ENCODE results near the gene PRR22. TPM values are rescaled to one million over a fixed set of nuclear protein-coding genes. Genes with fewer than 3 reads are reported as not detected.

Gene PRR22
- polyA plus RNA-seq (ENCODE audit: insufficient read length in 3 of 3) = 1 to 10 TPM; 1.2 to 1.8 (median 1.3) TPM

GRCh38 chr19:5784581-5785147, at the start of gene PRR22:
Gene PRR22, minus strand, starts transcription at chr19:5784746. Its CDS starts 86 bp downstream, at chr19:5784660.
- no peak for DNase-seq (ENCODE audit: low read depth in 3 of 3, low spot score in 2 of 3)

GRCh38 chr19:5832527-5833216, 48.1 kb upstream of the PRR22 start:
- no peak for DNase-seq (ENCODE audit: low read depth in 3 of 3, low spot score in 2 of 3)

GRCh38 chr19:5832061-5832460, 47.5 kb upstream of the PRR22 start:
- DNase-seq (ENCODE audit: low read depth in 3 of 3, low spot score in 2 of 3) = no peak

GRCh38 chr19:5831159-5831558, 46.6 kb upstream of the PRR22 start:
- DNase-seq (ENCODE audit: low read depth in 3 of 3, low spot score in 2 of 3) = no peak

- DNase-seq (ENCODE audit: low read depth in 3 of 3, low spot score in 2 of 3) = no peak
Measured at GRCh38 chr19:5829567-5830310, 45.2 kb upstream of the PRR22 start.

- DNase-seq (ENCODE audit: low read depth in 3 of 3, low spot score in 2 of 3) = peak in 2 of 3 donors; percentile 65 to 75
Measured at GRCh38 chr19:5828661-5829566, 44.4 kb upstream of the PRR22 start.

- DNase-seq (ENCODE audit: low read depth in 3 of 3, low spot score in 2 of 3) = peak; percentile 88 to 91 (median 89)
Measured at GRCh38 chr19:5827891-5828660, 43.5 kb upstream of the PRR22 start.

- DNase-seq (ENCODE audit: low read depth in 3 of 3, low spot score in 2 of 3) = no peak
Measured at GRCh38 chr19:5827342-5827890, 42.9 kb upstream of the PRR22 start.

- DNase-seq (ENCODE audit: low read depth in 3 of 3, low spot score in 2 of 3) = no peak
Measured at GRCh38 chr19:5826531-5827341, 42.2 kb upstream of the PRR22 start.

- DNase-seq (ENCODE audit: low read depth in 3 of 3, low spot score in 2 of 3) = no peak
Measured at GRCh38 chr19:5825178-5825577, 40.6 kb upstream of the PRR22 start.

- no peak for DNase-seq (ENCODE audit: low read depth in 3 of 3, low spot score in 2 of 3)
Measured at GRCh38 chr19:5824751-5825150, 40.2 kb upstream of the PRR22 start.

GRCh38 chr19:5823579-5824281, 39.2 kb upstream of the PRR22 start:
- no peak for DNase-seq (ENCODE audit: low read depth in 3 of 3, low spot score in 2 of 3)

- no peak for DNase-seq (ENCODE audit: low read depth in 3 of 3, low spot score in 2 of 3)
Measured at GRCh38 chr19:5822181-5822844, 37.8 kb upstream of the PRR22 start.

- no peak for DNase-seq (ENCODE audit: low read depth in 3 of 3, low spot score in 2 of 3)
Measured at GRCh38 chr19:5821521-5822180, 37.1 kb upstream of the PRR22 start.

GRCh38 chr19:5820785-5821184, 36.2 kb upstream of the PRR22 start:
- DNase-seq (ENCODE audit: low read depth in 3 of 3, low spot score in 2 of 3) = no peak

GRCh38 chr19:5818594-5818993, 34.0 kb upstream of the PRR22 start:
- DNase-seq (ENCODE audit: low read depth in 3 of 3, low spot score in 2 of 3) = no peak

- DNase-seq (ENCODE audit: low read depth in 3 of 3, low spot score in 2 of 3) = no peak
Measured at GRCh38 chr19:5817218-5817617, 32.7 kb upstream of the PRR22 start.

All from right renal cortex interstitium (tissue), 3 donors.